ENCODE data around the gene SORCS2.

GRCh38 chr4:7526491-7526890 is 334.2 kb downstream of the SORCS2 start:
- TF ChIP-seq CTCF (IDR thresholded peaks at IDR 0.05) (no peak), POLR2A (IDR thresholded peaks at IDR 0.05) (no peak)

All from Peyer's patch (tissue), 4 donors.